Activated T-cell treated with anti-CD3 and anti-CD28 coated beads, Interleukin-2, amount 50 U/mL, for 24 hours (primary cell): ENCODE results near the gene KLF6.

ENCODE experiments used
- DNase-seq: peaks from one replicate; pipeline ENCODE4 v3.0.0-alpha.2; 2020
- H3K27ac Mint-ChIP-seq: 2 replicates; pipeline ENCODE4 v1.8.0; 2020; ENCODE audit warnings: mild to moderate bottlenecking, mixed read lengths
- H3K27me3 Mint-ChIP-seq: 2 replicates; pipeline ENCODE4 v1.8.0; 2020; ENCODE audit warnings: mixed read lengths
- H3K36me3 Mint-ChIP-seq: 2 replicates; pipeline ENCODE4 v1.8.0; 2020; ENCODE audit warnings: low read depth, mixed read lengths
- H3K4me1 Mint-ChIP-seq: 2 replicates; pipeline ENCODE4 v1.8.0; 2020; ENCODE audit warnings: low read depth, mixed read lengths
- H3K4me3 Mint-ChIP-seq: 2 replicates; pipeline ENCODE4 v1.8.0; 2020; ENCODE audit warnings: mild to moderate bottlenecking, moderate library complexity, mixed read lengths
- H3K9me3 Mint-ChIP-seq: 2 replicates; pipeline ENCODE4 v1.8.0; 2020; ENCODE audit warnings: mixed read lengths

KLF6 gene

GRCh38 chr10:3820255-3820654, 35.2 kb upstream of the KLF6 start:
- no peaks in the 10 kb centered on the region for H3K27me3 Mint-ChIP-seq
- no peak overlapping the region for H3K27ac Mint-ChIP-seq
- no peak overlapping the region for H3K4me3 Mint-ChIP-seq
- no peaks in the 10 kb centered on the region for H3K9me3 Mint-ChIP-seq
- peaks cover 14% of the 10 kb centered on the region for H3K4me1 Mint-ChIP-seq
- H3K36me3 Mint-ChIP-seq = no peaks in the 10 kb centered on the region
- no peak for DNase-seq

- no peaks in the 10 kb centered on the region for H3K36me3 Mint-ChIP-seq
These were observed 32.0 kb upstream of the KLF6 start for GRCh38 chr10:3816995-3817394.

GRCh38 chr10:3814838-3815220, 29.8 kb upstream of the KLF6 start:
- Mint-ChIP-seq H3K36me3 (no peaks in the 10 kb centered on the region), H3K27ac (no peak overlapping the region), H3K9me3 (no peaks in the 10 kb centered on the region), H3K4me3 (no peak overlapping the region), H3K4me1 (peaks cover 29% of the 10 kb centered on the region), H3K27me3 (no peaks in the 10 kb centered on the region)
- DNase-seq = no peak

More at GRCh38 chr10:3816995-3817394, 32.0 kb upstream of the KLF6 start:
- H3K27ac Mint-ChIP-seq = no peak overlapping the region
- DNase-seq = no peak
- H3K9me3 Mint-ChIP-seq = no peaks in the 10 kb centered on the region
- no peaks in the 10 kb centered on the region for H3K27me3 Mint-ChIP-seq
- no peak overlapping the region for H3K4me3 Mint-ChIP-seq
- H3K4me1 Mint-ChIP-seq = peaks cover 29% of the 10 kb centered on the region

GRCh38 chr10:3813986-3814837, 29.2 kb upstream of the KLF6 start:
- H3K9me3 Mint-ChIP-seq = no peaks in the 10 kb centered on the region
- no peaks in the 10 kb centered on the region for H3K36me3 Mint-ChIP-seq
- H3K4me3 Mint-ChIP-seq = no peak overlapping the region
- DNase-seq = no peak
- peaks cover 29% of the 10 kb centered on the region for H3K4me1 Mint-ChIP-seq
- peak overlapping the region; percentile 29 for H3K27ac Mint-ChIP-seq
- H3K27me3 Mint-ChIP-seq = no peaks in the 10 kb centered on the region

- peak overlapping the region; percentile 32 for H3K27ac Mint-ChIP-seq
- no peaks in the 10 kb centered on the region for H3K9me3 Mint-ChIP-seq
- H3K4me1 Mint-ChIP-seq = peaks cover 29% of the 10 kb centered on the region
- H3K36me3 Mint-ChIP-seq = no peaks in the 10 kb centered on the region
- no peaks in the 10 kb centered on the region for H3K27me3 Mint-ChIP-seq
- no peak for DNase-seq
- H3K4me3 Mint-ChIP-seq = no peak overlapping the region
These were observed 28.3 kb upstream of the KLF6 start for GRCh38 chr10:3813267-3813666.

- Mint-ChIP-seq H3K27me3 (no peaks in the 10 kb centered on the region), H3K9me3 (no peaks in the 10 kb centered on the region), H3K4me3 (peak overlapping the region; percentile 59), H3K27ac (peak overlapping the region; percentile 98), H3K4me1 (peaks cover 28% of the 10 kb centered on the region), H3K36me3 (no peaks in the 10 kb centered on the region)
- no peak for DNase-seq
These were observed 27.1 kb upstream of the KLF6 start for GRCh38 chr10:3812141-3812540.

- DNase-seq = peak; percentile 63
These were observed 26.4 kb upstream of the KLF6 start for GRCh38 chr10:3811291-3811870.

GRCh38 chr10:3808689-3809199, 23.7 kb upstream of the KLF6 start:
- Mint-ChIP-seq H3K27ac (peak overlapping the region; percentile 98), H3K9me3 (no peaks in the 10 kb centered on the region), H3K4me3 (no peak overlapping the region), H3K27me3 (no peaks in the 10 kb centered on the region), H3K36me3 (no peaks in the 10 kb centered on the region), H3K4me1 (peaks cover 10% of the 10 kb centered on the region)
- DNase-seq = no peak

More at GRCh38 chr10:3811291-3811870, 26.4 kb upstream of the KLF6 start:
- Mint-ChIP-seq H3K9me3 (no peaks in the 10 kb centered on the region), H3K4me1 (peaks cover 28% of the 10 kb centered on the region), H3K27me3 (no peaks in the 10 kb centered on the region), H3K36me3 (no peaks in the 10 kb centered on the region), H3K27ac (peak overlapping the region; percentile 98), H3K4me3 (peak overlapping the region; percentile 59)

- Mint-ChIP-seq H3K4me1 (peaks cover 3% of the 10 kb centered on the region), H3K4me3 (peak overlapping the region; percentile 71), H3K27me3 (no peaks in the 10 kb centered on the region), H3K27ac (peak overlapping the region; percentile 98), H3K36me3 (no peaks in the 10 kb centered on the region), H3K9me3 (no peaks in the 10 kb centered on the region)
- no peak for DNase-seq
These were observed 23.0 kb upstream of the KLF6 start for GRCh38 chr10:3807928-3808496.

- Mint-ChIP-seq H3K36me3 (no peaks in the 10 kb centered on the region), H3K27ac (peak overlapping the region; percentile 98), H3K4me1 (no peaks in the 10 kb centered on the region), H3K4me3 (peak overlapping the region; percentile 71), H3K9me3 (no peaks in the 10 kb centered on the region), H3K27me3 (no peaks in the 10 kb centered on the region)
- no peak for DNase-seq
These were observed 22.4 kb upstream of the KLF6 start for GRCh38 chr10:3807211-3807927.

- H3K4me1 Mint-ChIP-seq = no peaks in the 10 kb centered on the region
- no peak for DNase-seq
- H3K4me3 Mint-ChIP-seq = peak overlapping the region; percentile 71
- no peaks in the 10 kb centered on the region for H3K27me3 Mint-ChIP-seq
- no peaks in the 10 kb centered on the region for H3K9me3 Mint-ChIP-seq
- no peaks in the 10 kb centered on the region for H3K36me3 Mint-ChIP-seq
- no peak overlapping the region for H3K27ac Mint-ChIP-seq
These were observed 21.6 kb upstream of the KLF6 start for GRCh38 chr10:3806603-3807002.

- peak; percentile 60 for DNase-seq
- Mint-ChIP-seq H3K4me1 (peaks cover 5% of the 10 kb centered on the region), H3K27ac (no peak overlapping the region), H3K9me3 (no peaks in the 10 kb centered on the region), H3K27me3 (no peaks in the 10 kb centered on the region), H3K4me3 (peak overlapping the region; percentile 71), H3K36me3 (no peaks in the 10 kb centered on the region)
These were observed 20.9 kb upstream of the KLF6 start for GRCh38 chr10:3805791-3806461.

GRCh38 chr10:3805201-3805790, 20.3 kb upstream of the KLF6 start:
- Mint-ChIP-seq H3K4me3 (peak overlapping the region; percentile 71), H3K27me3 (no peaks in the 10 kb centered on the region), H3K27ac (no peak overlapping the region), H3K9me3 (no peaks in the 10 kb centered on the region), H3K36me3 (no peaks in the 10 kb centered on the region), H3K4me1 (peaks cover 10% of the 10 kb centered on the region)
- no peak for DNase-seq
